ENCODE results near the gene ZMYND8. TPM values are rescaled to one million over a fixed set of nuclear protein-coding genes. Genes with fewer than 3 reads are reported as not detected.
"Not testable (repeated sequence)": the region's sequence is repeated elsewhere in the genome, so short reads cannot be mapped to it uniquely, and the experiment has no call there.

ZMYND8 gene
- total RNA-seq, 1 donor from 2014 or later: 45.7 TPM

- no peak for TF ChIP-seq CTCF (IDR thresholded peaks at IDR 0.05)
- peaks cover 72% of the 10 kb centered on the region for H3K36me3 ChIP-seq
- no peaks in the 10 kb centered on the region for H3K4me1 ChIP-seq
- H3K9me3 ChIP-seq: no peaks in the 10 kb centered on the region
- no peak for ATAC-seq
- no peak for DNase-seq
- no peaks in the 10 kb centered on the region for H3K27me3 ChIP-seq
- no peak overlapping the region for H3K27ac ChIP-seq
- no peak overlapping the region for H3K4me3 ChIP-seq
- intact Hi-C loops (cut with DNase I): no loop called here
Observed at GRCh38 chr20:47280668-47281067, 75.8 kb downstream of the ZMYND8 start.

DNA sequence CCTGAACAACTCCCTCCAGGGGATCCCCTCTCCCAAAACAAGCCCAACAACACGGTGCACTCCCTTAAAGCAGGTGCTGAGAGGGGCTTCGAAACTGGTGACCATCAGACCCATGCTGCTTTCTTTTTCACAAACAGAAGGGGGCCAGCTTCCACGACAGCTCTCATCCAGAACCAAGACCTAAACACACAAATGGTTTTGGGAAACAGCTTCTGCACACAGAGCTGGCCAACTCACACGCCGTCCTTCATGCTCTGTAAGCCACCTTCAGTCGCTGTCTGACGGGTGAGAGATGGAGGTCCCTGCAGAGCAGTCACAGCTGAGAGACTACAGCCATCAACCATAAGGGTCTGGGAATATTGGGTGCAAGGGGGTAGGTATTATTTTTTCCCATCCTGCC, 76.3 kb downstream of the ZMYND8 start:
- Histone ChIP-seq H3K27me3 (no peaks in the 10 kb centered on the region), H3K9me3 (no peaks in the 10 kb centered on the region), H3K27ac (no peak overlapping the region), H3K4me3 (no peak overlapping the region), H3K4me1 (peaks cover 4% of the 10 kb centered on the region), H3K36me3 (peaks cover 72% of the 10 kb centered on the region)
- TF ChIP-seq CTCF (IDR thresholded peaks at IDR 0.05): no peak
- ATAC-seq: no peak
- intact Hi-C loops (cut with DNase I): no loop called here
- DNase-seq: no peak

DNA sequence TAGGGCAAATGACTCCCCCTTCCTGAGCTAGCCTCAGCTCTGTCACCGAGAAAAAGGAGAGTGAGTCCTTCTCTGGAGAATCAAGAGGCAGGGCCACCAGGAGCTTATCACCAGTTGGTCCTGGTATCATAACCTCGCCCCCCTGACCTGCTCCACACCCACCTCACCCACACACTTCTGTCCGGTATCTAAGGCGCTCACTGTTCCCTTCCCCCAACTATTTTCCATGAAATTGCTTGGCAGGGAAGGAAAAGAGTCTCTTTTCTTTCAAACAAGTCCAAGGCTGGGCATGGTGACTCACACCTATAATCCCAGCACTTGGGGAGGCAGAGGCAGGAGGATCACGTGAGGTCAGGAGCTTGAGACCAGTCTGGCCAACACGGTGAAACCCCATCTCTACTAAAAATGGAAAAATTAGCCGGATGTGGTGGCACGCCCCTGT, 77.6 kb downstream of the ZMYND8 start:
- no peak for TF ChIP-seq CTCF (IDR thresholded peaks at IDR 0.05)
- peaks cover 17% of the 10 kb centered on the region for H3K4me1 ChIP-seq
- no peak overlapping the region for H3K4me3 ChIP-seq
- H3K27me3 ChIP-seq: no peaks in the 10 kb centered on the region
- H3K9me3 ChIP-seq: no peaks in the 10 kb centered on the region
- ATAC-seq (no peak), DNase-seq (no peak)
- no peak overlapping the region for H3K27ac ChIP-seq
- intact Hi-C loops (cut with DNase I): no loop called here
- H3K36me3 ChIP-seq: peaks cover 65% of the 10 kb centered on the region

DNA sequence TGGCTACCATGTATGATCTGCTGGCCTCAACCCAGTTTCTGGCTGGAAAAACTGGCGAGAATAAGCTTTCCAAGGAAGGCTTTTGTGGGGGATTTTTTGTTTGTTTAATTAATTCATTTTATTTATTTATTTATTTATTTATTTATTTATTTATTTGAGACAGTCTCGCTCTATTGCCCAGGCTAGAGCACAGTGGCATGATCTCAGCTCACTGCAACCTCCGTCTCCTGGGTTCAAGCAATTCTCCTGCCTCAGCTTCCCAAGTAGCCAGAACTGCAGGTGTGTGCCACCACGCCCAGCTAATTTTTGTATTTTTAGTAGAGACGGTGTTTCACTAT, 79.0 kb downstream of the ZMYND8 start:
- DNase-seq; H3K9me3 ChIP-seq; ATAC-seq; intact Hi-C loops (cut with DNase I); H3K4me3 ChIP-seq; H3K27me3 ChIP-seq: not testable (repeated sequence)
- peaks cover 28% of the 10 kb centered on the region for H3K4me1 ChIP-seq
- peak overlapping the region; percentile 7 for H3K27ac ChIP-seq
- H3K36me3 ChIP-seq: peaks cover 52% of the 10 kb centered on the region

DNA sequence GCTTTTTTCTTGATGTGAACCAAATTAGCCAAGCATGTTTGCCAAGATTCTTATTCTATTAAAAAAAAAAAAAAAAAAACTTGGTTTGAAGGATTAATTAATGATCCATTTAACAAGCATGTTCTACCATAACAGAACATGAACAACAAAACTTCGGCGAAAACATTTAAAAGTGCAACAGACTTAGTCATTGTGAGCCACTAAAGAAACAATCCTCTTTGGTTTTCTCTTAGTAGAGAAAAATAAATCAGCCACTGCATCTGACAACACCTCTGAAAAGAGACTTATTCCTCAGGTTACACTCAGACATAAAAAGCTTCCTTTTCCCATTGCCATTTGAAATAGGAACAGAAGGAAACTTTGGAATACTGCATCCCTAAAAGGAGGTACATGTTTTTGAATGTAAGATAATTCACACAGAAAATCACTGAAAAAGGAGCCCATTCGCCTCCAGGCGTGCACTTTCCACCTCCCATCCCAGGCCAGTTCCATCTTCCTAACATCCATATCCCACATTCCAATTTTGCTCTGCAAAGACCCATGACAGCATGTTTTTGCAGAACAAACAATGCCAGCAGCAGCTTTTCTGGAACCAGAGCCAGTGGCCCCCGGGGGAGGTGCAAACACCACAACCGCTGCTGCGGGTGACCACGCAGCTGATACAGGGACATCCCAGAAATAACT, 79.5 kb downstream of the ZMYND8 start:
- no peak for TF ChIP-seq CTCF (IDR thresholded peaks at IDR 0.05)
- H3K27ac ChIP-seq: peak overlapping the region; percentile 48
- peaks cover 47% of the 10 kb centered on the region for H3K36me3 ChIP-seq
- H3K4me3 ChIP-seq: no peak overlapping the region
- no peak for DNase-seq
- intact Hi-C loops (cut with DNase I): no loop called here
- H3K27me3 ChIP-seq: no peaks in the 10 kb centered on the region
- peaks cover 28% of the 10 kb centered on the region for H3K4me1 ChIP-seq
- no peaks in the 10 kb centered on the region for H3K9me3 ChIP-seq
- ATAC-seq: no peak

- H3K27ac ChIP-seq: peak overlapping the region; percentile 48
- intact Hi-C loops (cut with DNase I): no loop called here
- TF ChIP-seq CTCF (IDR thresholded peaks at IDR 0.05): no peak
Observed at GRCh38 chr20:47276251-47276650, 80.2 kb downstream of the ZMYND8 start.

More at GRCh38 chr20:47276251-47276650, 80.2 kb downstream of the ZMYND8 start:
- no peak for DNase-seq
- Histone ChIP-seq H3K9me3 (no peaks in the 10 kb centered on the region), H3K36me3 (peaks cover 45% of the 10 kb centered on the region), H3K27me3 (no peaks in the 10 kb centered on the region), H3K4me3 (no peak overlapping the region), H3K4me1 (peaks cover 28% of the 10 kb centered on the region)
- no peak for ATAC-seq
